ENCODE results near the gene TRABD2B.

Gene TRABD2B

DNA sequence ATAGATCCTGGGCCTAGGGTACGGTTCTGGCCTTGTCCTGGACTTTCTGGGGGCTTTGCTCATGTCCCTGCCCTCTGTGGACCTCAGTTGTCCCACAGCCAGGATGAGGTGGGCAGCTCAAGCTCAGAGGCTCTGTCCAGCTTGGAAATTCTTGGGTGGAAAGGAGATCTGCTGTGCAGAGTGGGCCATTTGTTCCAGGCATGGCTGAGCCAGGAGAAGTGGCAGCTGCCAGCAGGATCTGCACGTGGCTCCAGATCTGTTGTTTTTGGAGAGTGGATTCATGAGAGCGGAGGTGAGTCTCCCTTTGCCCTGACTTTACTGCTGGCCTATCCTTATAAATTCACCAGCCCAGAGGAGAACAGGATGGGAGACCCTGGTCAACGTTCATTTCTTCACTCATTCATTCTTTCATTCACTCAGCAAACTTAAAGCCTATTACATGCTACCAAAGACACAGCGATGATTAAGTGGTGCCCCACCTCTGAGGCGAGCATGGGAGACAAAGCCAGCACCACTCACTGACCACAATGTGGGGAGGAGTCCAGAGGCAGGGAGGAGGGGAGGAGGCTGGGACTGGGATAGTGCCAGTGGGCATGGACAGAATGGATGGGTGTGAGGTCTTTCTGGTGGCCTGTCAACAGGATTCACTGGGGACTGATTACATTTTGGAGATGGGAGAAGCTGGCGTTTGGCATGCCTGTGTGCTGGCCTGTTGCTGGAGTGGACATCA, 205.1 kb downstream of the TRABD2B start:
- DNase-seq = no peak

DNA sequence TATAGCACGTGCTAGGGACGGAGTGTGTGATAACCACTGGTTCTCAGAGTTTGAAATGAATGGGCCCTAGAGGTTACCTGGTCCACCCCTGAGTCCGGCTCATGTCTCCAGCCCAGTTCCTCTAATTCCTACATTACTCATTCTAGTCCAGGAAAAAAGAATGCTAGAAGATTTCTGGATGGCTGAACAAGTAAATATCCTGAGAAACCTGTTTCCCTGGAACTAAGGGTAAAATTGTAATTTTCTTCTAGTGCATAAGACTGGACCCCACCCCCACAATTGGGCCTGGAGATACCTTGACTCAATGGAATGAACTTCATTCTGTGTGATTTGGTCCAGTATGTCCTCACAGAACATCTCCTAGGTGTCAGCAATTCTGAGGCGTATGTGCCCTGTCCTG, 208.4 kb downstream of the TRABD2B start:
- no peak for DNase-seq

DNA sequence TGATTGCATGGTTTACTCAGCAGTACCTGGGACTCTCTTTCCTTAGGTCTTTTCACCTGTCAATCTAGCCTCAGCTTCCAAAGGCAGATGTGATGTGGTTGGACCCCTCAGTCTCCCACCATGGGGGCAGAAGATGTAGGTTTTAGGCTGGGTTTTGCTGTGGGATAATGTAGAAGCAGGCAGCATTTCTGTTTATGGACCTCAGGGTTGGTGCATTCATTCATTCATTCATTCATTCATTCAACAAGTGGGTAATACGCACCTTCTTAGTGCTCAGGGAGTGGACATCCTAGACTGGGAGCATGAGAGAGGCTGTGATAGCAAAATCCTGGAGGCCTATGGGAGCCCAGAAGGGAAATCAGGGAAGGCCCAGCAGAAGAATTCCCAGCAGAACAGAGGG, 209.6 kb downstream of the TRABD2B start:
- DNase-seq = no peak

DNA sequence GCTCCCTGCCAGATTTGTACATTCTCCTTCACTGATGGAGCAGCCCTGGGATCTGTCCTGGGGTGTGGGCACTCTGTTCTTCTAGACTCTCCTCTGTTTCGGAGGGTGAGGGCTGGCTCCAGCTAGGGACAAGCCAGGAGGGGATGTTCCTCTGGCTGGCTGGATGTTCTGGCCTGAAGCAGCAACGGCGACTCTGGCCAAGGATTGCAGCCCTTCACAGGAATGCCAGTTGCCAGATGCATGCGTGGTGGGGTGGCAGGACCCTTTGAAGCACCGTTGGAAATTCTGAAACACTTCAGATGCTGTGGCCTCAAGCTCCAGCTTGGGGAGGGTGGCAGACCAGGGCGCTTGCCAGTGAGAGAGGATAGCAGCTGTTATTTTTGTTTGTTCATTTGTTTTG, 210.9 kb downstream of the TRABD2B start:
- DNase-seq = no peak

DNA sequence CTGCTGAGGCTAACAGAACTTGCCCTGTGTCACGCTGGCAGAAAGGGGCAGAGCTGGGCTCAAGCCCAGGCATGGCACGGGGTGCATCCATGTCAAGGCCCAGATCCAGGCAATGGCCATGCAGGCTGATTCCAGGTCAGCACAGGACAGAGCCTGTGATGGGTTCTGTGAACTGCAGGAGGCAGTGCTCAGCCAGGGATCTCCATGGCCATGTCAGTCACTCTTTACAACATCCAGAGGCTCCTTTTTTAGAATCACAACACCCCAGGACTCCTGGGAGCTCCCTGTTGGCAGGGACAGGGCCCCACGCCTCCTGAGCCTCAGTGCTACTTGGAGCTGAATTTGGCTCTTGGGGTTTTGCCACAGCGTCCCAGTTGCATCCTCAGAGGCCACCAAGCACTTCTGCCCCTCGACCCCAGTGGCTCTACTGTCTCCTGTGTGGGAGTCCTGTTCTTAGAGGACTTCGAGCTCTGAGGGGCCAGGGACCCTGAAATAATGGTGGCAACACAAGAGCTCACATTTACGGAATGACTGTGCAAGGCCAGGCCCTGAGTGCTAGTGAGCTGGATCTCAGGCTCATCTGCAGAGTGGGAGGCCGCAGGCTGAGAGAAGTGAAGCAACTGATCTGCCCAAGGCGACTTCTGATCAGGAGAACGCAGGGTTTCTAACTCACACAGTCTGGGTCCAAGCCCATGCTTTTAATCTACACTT, 211.5 kb downstream of the TRABD2B start:
- DNase-seq = no peak

DNA sequence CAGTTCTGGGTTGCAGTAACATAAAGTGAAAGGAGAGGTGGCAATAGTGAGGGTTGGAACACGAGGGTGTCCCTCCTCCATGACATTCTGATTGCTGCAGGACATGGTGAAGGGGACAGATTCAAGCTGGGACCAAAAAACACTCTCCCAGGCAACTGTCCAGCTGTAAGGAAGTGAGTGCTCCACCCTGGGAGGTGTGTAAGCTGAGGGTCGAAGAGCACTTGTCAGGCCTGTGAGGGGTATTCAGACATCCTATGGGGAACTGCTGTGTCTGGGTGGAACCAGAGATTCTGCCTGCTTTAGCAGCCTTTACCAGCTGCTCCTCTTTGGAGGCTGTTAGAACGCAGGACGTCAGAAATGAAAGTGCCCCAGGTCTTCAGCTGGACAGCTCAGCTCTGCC, 212.1 kb downstream of the TRABD2B start:
- DNase-seq = no peak

DNA sequence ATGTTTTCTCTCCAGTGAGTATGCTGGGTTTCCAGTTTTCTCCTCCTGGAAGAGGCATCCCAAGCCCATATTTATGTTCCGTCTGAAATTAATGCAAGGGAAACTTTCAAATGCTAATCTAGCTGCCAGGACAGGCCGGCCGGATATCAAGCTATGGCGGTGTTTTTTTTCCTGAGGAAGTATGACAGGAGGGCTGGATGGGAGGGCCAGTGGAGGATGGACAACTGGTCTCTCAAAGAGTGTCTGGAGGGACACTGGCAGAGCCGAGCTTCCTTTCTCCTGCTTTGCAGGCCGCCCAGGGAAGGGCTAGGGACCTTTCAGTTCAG, 212.7 kb downstream of the TRABD2B start:
- no peak for DNase-seq

DNA sequence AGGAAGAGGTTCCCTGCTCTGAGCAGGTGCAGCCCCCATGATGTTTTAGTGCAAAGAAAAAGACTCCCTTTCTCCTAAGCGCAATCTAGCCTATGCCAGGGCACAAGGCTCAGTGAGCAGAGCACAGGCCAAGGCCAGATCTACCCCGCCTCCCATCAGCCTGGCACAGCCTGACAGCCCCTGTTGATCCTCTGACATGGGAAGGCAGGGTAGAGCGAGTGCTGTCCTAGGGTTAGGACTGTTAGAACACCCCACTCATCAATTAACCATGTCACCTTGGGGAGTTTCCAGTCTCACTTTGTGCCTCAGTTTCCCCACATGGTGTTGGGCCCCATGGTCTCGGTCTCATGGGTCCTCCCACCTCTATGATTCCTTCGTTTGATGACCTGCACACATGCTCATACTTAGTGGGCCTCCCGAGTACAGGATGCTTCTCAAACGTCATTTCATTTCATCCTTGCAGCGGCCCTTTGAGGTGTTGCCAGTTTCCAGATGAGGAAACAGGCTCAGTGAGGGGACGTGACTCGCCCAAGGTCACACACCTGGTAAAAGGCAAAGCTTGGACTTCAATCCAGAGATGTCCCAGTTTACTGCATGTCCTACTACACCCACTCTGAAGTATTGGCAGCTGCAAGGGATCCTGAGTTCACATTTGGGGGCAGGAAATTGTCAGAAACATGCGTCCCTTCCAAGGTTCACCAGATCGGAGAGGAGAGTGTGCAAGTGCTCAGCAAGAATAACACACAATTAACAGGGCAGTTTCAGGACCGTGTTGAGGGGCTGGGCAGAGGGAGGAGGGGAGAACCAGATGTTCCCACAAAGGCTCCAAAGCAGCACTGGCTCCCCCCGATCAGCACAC, 213.3 kb downstream of the TRABD2B start:
- DNase-seq = no peak

DNA sequence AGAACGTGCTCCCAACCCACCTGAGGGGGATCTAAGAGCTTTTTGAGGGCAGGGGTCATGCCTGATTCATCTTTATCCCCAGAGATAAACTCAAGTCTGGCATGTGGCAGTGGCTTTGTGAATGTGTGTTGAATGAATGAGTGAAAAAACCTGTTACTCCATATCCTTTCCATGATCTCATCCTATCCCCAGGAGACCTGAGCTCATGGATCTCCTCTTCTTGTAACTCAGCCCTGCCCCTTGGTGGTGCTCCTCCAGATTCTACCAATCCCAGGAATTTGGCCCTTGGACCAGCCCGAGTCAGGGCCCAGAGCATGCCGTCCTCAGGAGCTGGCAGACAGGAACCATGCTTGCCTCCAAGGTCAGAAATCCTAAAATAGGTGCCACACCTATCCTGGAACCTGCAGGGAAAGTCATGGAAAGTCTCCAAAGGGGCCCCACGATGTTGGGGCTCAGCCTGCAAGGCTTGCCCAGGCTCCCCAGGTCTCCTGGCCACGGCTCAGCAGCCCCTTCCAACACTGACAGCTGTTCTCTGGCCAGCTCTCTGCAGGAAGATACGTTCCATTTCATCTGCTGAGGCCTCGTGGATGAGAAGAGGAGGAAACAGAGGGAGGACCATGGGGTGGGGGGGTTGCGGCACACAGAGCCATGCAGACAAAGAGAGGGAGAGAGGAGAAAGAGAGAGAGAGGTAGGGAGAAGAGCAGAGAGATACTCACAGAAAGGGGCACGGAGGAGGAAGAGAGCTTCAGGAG, 214.6 kb downstream of the TRABD2B start:
- DNase-seq = no peak

DNA sequence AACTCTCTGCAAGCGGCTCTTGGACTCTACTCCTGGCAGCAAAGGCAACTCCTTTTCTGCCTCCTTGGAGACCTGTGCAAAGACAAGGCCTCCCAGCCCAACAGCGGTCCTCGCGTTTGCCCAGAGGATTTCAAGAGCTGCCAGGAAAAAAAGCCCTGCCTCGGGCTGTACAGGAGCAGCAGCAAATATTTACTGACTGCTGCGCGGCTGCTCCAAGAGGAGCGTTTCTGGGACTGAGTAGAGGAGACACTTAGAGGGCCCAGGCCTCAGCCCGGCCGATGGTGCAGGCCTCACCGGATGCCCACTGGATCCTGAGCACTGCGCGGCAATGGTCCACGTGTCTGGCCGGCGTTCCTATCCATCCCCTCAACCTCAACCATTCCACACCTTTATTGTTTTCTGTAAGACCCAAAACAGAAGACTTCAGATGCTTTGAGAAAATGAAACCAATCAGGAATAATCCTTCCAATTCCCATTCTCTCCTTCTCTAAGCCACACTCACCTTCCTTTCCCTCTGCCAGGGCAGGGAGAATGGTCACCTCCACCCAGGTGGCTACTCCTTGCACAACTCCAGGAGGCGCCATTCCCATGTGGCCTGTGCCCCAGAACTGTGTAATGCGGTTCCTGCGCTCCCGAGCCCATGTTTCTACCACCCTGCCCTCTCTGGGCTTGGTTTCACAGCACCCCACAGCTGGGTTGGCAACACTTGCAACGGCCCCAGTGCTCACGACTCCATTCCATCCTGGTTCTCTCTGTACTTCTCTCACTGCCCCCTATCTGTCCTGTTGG, 215.8 kb downstream of the TRABD2B start:
- no peak for DNase-seq

DNA sequence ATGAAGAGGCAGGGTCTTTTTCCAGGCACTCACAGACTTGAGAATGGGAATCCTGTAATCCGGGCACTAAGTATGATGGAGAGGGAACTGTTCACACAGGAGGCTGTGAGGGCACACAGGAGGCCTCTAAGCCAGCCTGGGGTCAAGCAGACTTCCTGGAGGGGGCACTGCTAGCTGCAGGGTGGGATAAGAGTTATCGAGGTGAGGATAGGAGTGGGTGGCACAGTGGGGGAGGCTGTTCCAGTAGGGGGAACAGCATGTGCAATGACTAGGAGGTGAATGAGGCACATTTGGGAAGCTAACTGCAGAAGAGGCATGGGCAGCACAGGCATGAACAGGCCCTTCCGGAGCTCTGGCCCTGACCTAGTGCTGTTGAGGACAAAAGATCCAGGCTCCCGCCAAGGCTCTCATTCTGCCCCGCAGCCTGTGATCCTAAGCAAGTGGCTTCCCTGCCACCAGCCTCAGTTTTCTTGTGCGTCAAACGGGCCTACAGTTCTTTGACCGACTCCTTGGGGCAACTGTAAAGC, 216.7 kb downstream of the TRABD2B start:
- no peak for DNase-seq

DNA sequence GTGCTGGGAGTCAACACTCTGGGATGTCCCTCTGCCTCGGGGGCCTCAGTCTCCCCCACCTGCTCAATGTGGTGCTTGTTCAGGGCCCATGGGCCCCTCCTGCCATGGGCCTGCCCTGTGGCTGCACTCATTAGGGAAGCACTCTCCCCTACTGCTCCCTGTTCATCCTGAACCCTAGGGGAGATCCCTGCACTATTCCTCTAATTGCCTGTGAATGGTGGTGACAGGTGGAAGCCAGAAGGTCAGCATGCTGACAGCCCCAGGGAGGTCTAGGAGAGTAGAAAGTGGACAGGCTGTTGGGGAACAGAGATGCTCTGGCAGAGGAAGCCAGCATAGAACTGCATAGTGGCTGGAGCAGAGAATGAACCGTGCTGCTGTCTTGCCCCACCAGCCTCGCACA, 217.6 kb downstream of the TRABD2B start:
- DNase-seq = no peak

DNA sequence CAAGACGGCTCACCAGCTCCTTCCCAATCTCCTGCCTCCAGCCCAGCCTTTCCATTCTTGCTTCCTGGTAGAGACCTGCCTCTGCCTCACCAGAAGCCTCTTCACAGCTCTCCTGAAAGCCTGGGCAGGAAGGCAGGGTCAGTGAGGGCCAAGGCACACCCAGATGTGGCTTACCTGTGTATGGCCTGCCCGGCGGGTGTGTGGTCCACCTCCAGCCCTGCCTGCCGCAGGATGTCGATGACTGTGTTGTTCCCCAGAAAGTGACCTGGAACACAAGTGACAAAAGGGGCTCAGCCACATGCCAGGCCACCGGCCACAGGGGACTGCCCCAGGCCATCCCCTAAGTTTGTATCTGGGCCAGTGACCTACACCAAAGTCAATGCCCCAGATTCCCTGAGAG, 218.9 kb downstream of the TRABD2B start:
- no peak for DNase-seq

DNA sequence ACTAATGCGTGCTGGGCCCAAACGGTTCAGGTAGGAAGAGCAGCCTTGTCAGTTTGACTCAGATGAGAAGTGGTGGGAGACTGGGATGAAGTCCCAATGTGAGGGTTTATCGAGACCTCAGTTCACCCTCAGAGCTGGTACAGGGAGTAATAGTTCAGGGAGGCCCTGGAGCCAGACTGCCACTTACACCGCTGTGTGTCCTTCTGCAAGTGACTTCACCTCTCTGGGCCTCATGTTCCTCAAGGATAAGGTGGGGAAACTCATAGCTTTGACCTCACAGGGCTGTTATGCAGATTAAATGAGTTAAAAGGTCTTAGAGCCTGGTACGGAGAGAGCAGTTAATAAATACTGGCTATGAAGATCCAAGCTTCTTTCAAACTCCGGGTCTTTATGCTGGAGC, 219.9 kb downstream of the TRABD2B start:
- no peak for DNase-seq

DNA sequence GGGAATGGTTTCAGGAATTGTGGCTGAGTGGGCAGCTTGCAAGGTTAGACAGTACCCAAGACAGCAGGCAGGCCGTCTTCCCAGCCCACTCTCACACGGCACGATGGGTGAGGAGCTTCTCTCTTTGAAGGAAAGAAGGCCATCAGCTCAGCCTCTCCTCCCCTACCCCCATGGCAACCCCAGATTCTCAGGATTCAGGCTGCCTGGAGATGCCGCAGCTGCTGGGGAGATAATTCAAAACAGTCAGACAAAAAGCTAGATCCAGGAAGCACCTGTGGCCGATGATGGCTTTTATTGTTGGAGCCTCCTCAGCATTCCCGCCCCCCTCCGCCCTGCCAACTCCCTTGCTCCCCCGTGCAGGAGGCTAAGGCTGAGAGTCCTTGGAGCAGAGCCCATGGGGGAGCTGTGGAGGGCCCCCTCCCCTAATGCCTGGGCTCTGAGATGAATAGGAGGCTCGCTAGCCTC, 220.5 kb downstream of the TRABD2B start:
- DNase-seq = no peak

DNA sequence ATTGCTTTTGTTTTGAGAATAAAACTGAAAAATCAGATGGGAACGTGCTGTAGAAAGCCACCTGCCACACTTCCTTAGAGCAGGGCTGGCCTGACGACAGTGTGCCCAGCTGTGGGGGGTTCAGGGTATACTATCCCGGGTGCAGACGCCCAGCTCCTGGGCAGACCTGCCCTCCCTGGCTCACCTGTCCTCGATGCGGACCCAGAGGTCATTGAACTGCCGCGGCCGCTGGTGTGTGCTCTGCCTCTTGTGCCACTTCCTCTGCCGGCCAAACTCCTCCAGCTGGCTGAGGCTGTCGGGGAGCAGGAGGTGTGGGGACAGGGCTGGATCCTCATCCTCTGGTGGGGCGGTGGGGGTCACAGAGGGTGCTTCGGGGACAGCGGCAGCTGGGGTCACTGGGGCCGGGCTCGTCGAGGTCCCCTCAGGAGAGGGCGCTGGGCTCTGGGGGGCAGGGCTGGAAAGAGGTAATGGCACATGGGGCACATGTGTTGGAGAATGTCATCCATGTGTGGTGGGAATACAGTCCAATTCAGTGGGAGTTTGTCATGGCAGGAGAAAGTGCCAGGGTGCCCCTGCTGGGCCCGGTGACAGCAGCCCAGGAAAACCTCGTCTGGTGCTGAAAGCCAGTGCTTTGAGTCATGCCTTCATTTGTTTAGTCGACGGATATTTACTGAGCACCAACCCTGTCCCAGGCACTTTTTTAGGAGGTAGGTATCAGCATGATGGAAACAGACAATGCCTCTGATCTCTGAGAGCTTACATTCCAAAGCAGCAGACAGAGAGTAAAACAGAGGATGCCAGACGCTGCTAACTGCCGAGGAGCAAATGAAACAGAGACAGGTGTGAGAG, 222.0 kb downstream of the TRABD2B start:
- DNase-seq = no peak

DNA sequence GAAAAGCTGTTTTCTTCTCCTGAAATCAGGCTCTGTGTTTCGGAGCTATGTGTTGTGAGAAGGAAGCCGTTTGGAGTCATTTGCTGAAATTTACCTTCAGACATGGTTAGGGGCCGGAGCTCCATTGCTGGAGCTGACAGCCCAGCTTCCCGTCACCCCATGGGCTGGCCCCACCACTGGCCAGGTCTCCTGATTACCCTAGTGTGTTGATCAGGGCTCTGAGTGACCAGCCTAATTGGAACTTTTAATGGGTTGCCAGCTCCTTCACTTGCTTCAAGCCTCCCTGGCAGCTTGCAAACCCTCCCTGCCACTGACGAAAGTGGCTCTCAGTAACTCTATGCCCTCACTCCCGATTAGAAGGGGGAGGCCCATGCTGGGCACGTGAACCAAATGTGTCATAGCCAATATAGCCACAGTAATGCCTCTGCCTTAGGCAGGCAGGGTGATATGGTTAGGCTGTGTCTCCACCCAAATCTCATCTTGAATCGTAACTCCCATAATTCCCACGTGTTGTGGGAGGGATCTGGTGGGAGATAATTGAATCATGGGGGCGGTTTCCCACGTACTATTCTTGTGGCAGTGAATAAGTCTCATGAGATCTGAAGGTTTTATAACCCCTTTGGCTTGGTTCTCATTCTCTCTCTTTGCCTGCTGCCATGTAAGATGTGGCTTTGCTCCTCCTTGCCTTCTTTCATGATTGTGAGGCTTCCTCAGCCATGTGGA, 224.1 kb downstream of the TRABD2B start:
- DNase-seq = no peak

DNA sequence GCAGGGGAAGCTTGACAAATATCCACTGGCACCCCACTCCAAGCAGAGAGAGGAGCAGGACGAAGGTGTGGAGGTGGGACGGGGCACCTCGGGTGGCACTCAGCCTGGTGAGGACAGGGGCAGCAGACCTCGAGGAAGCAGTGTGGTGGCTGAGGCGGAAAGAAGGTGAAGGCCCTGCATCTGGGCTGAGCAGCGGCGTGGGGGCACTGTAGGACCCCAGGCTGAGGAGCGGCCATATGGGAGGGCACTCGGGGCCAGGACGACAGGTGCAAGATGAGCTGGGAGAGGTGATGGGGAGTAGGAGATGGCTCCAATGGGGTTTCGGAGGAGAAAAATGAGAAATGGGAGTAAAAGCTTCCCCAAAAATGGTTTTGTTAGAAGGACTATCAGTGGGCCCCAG, 224.9 kb downstream of the TRABD2B start:
- DNase-seq = no peak

DNA sequence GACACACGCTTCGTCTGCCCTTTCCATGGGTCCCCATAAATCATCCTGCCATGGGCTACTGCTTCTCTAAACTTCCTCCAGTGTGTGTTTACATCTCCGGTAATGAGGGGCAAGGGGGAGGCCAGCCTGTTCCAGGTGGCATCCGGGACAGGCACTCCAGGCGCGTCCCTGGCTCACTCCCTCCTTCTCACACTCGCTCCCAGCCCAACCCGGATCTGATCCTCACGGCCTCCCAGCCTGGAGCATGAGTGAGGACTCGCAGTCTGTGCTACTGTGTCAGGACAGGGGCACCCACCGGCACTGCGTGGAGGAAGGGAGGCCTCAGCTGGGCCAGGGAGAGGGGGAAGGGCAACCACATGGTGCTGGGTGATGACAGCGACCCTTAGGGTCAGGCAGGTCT, 225.4 kb downstream of the TRABD2B start:
- no peak for DNase-seq

DNA sequence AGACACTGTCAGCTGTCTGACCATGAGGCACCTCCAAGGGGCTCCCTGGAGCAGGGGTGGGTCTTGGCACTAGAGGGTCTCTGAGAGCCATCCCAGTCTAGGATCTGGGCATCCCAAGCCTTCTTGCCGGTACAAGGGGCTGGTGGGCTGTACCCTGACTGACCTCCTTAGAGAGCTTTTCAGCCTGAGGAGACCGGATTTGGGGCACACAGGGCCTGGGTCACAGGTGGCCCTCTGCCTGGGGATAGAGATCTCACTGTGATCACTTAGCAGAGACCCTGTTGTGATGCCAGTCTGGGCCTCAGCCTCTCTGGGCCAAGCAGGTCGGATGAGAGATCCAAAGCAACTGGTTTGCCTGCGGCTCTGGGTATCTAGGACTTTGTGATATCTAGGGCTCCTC, 227.2 kb downstream of the TRABD2B start:
- no peak for DNase-seq
